NCI-H1092 (cell line): Measurements from ENCODE around the gene FHOD1.
A peak's percentile ranks its signal among the peaks of the same experiment; 100 is the strongest.

ENCODE experiments used
- DNase-seq: peaks from one replicate; lab custom pipeline; 2025; lab: John Stamatoyannopoulos, UW

The FHOD1 gene

GRCh38 chr16:67247192-67248072 is at the start of gene FHOD1:
Gene FHOD1, minus strand, starts transcription at chr16:67247481. Its CDS starts 71 bp downstream, at chr16:67247410.
- DNase-seq: peak; percentile 65

GRCh38 chr16:67296420-67296819 is 49.1 kb upstream of the FHOD1 start:
- no peak for DNase-seq

- DNase-seq: no peak
These were observed 47.7 kb upstream of the FHOD1 start for GRCh38 chr16:67294938-67295361.

- no peak for DNase-seq
These were observed 47.0 kb upstream of the FHOD1 start for GRCh38 chr16:67294171-67294757.

GRCh38 chr16:67291461-67291860 is 44.2 kb upstream of the FHOD1 start:
- DNase-seq: no peak

- DNase-seq: no peak
These were observed 40.7 kb upstream of the FHOD1 start for GRCh38 chr16:67287960-67288359.

GRCh38 chr16:67286441-67287235 is 39.4 kb upstream of the FHOD1 start:
- DNase-seq: no peak

GRCh38 chr16:67284699-67285646 is 37.7 kb upstream of the FHOD1 start:
- DNase-seq: peak; percentile 88

- no peak for DNase-seq
These were observed 36.7 kb upstream of the FHOD1 start for GRCh38 chr16:67283826-67284555.

- DNase-seq: no peak
These were observed 36.0 kb upstream of the FHOD1 start for GRCh38 chr16:67283039-67283825.

GRCh38 chr16:67282447-67282805 is 35.1 kb upstream of the FHOD1 start:
- DNase-seq: no peak

GRCh38 chr16:67281536-67282446 is 34.5 kb upstream of the FHOD1 start:
- DNase-seq: no peak

- DNase-seq: no peak
These were observed 33.1 kb upstream of the FHOD1 start for GRCh38 chr16:67280090-67281015.

- DNase-seq: peak; percentile 65
These were observed 32.2 kb upstream of the FHOD1 start, which contains the start of gene PLEKHG4 for GRCh38 chr16:67279296-67280089. Gene PLEKHG4, plus strand, starts transcription at chr16:67279532. Its CDS starts 513 bp downstream, at chr16:67280045.

GRCh38 chr16:67278773-67279295 is 31.6 kb upstream of the FHOD1 start:
- no peak for DNase-seq

- DNase-seq: no peak
These were observed 30.9 kb upstream of the FHOD1 start for GRCh38 chr16:67277999-67278772.
